MCF 10A (cell line): ENCODE data around the gene NGDN. TPM values are rescaled to one million over a fixed set of nuclear protein-coding genes. Genes with fewer than 3 reads are reported as not detected.
"Not testable (repeated sequence)": the region's sequence is repeated elsewhere in the genome, so short reads cannot be mapped to it uniquely, and the experiment has no call there.

Experiments used
- Bru-seq: library from RNA; stranded (reverse); fragments of 400-500 nt; gene quantifications from one replicate; lab custom pipeline; 2021; lab: Mats Ljungman, UMichigan
- BruChase-seq, 2 experiments: library from RNA; stranded (reverse); fragments of 400-500 nt; gene quantifications; one replicate each; lab custom pipeline; 2021; lab: Mats Ljungman, UMichigan
- BruUV-seq: library from RNA; stranded (reverse); fragments of 400-500 nt; replicated peaks from 2 replicates; lab custom pipeline; 2021; lab: Mats Ljungman, UMichigan
- CTCF ChIA-PET: fragments of 300-600 bp; sonication (Branson Sonifier 250); formaldehyde crosslinking; extraction: SDS; loops from one replicate; lab custom pipeline; 2021; ENCODE audit warnings: antibody characterized with exemption, inconsistent platforms; lab: Yijun Ruan, JAX
- POLR2A ChIA-PET: fragments of 300-600, 350-650 bp; sonication (Branson Sonifier 250); formaldehyde crosslinking; extraction: SDS; loops from one replicate; lab custom pipeline; 2020; ENCODE audit warnings: antibody characterized with exemption, inconsistent platforms; lab: Yijun Ruan, JAX
- DNase-seq: peaks from one replicate; pipeline ENCODE4 v3.0.0-alpha.2; 2018; ENCODE audit not compliant: unreplicated experiment
- H3K27ac Mint-ChIP-seq: one replicate; pipeline ENCODE4 v1.8.0; 2022; ENCODE audit warnings: mild to moderate bottlenecking, low read depth, mixed read lengths; ENCODE audit not compliant: unreplicated experiment
- H3K27me3 Mint-ChIP-seq: one replicate; pipeline ENCODE4 v1.8.0; 2022; ENCODE audit warnings: mixed read lengths; ENCODE audit not compliant: insufficient read depth, unreplicated experiment
- H3K36me3 Mint-ChIP-seq: one replicate; pipeline ENCODE4 v1.8.0; 2022; ENCODE audit warnings: mild to moderate bottlenecking, moderate library complexity, mixed read lengths; ENCODE audit not compliant: insufficient read depth, unreplicated experiment
- H3K4me1 Mint-ChIP-seq: one replicate; pipeline ENCODE4 v1.8.0; 2022; ENCODE audit warnings: mixed read lengths; ENCODE audit not compliant: insufficient read depth, unreplicated experiment
- H3K4me3 Mint-ChIP-seq: one replicate; pipeline ENCODE4 v1.8.0; 2022; ENCODE audit warnings: mild to moderate bottlenecking, moderate library complexity, mixed read lengths; ENCODE audit not compliant: unreplicated experiment
- H3K9me3 Mint-ChIP-seq: one replicate; pipeline ENCODE4 v1.8.0; 2022; ENCODE audit warnings: mixed read lengths; ENCODE audit not compliant: unreplicated experiment
- CTCF ChIP-seq: fragments of 200-600 bp; IDR thresholded peaks from one replicate; pipeline ENCODE4 v1.8.0; 2022; ENCODE audit warnings: antibody characterized with exemption, mild to moderate bottlenecking; ENCODE audit not compliant: unreplicated experiment
- intact Hi-C: fragments of 100-400 bp; cut with micrococcal nuclease; formaldehyde crosslinking; loops from 2 replicates; pipeline ENCODE4 v1.14.1; 2022
- long read RNA-seq: library from polyadenylated mRNA; stranded (forward); transcript quantifications from one replicate; pipeline ENCODE4 v2.0.0, GENCODE V29; 2022
- total RNA-seq: library from RNA; stranded (reverse); gene quantifications from 2 replicates; pipeline ENCODE4 v1.2.3, GENCODE V29; 2022

The NGDN gene
- 44.5 and 46.8 TPM in 2 replicates for total RNA-seq
- percentile 92 among the genes with signal in this experiment for Bru-seq, nascent RNA
- percentile 80 among the genes with signal in this experiment for BruChase-seq, experiment 1, labeled RNA remaining after a 6-hour chase
- BruChase-seq, experiment 2, labeled RNA remaining after a 2-hour chase: percentile 91 among the genes with signal in this experiment
- long read RNA-seq, transcript NGDN-202 (11 exons, 1,143 nt): major isoform, 99 of 130 reads
- long read RNA-seq, partial matches to known transcripts: 20 of 130 reads
- long read RNA-seq, other reads (novel, unspliced or antisense): 10 of 130 reads

- Mint-ChIP-seq H3K27ac (no peak within 1 kb of the TSS), H3K4me1 (peaks cover 8% of the 10 kb centered on the region), H3K9me3 (no peaks in the 10 kb centered on the region), H3K27me3 (no peaks in the 10 kb centered on the region), H3K36me3 (peaks cover 40% of the 10 kb centered on the region), H3K4me3 (no peak within 1 kb of the TSS)
- CTCF ChIA-PET: interaction anchor here (0.6 to 1.2 kb wide), 5 partner anchors 8 to 94 kb away, joined by 3 to 5 read pairs (median 4); no protein-coding TSS in a partner anchor
- peak; percentile 100 for DNase-seq
- intact Hi-C loops: no loop called here
- BruUV-seq: no TSS peak
- POLR2A ChIA-PET: interaction anchor here (0.7 to 3.4 kb wide), 9 partner anchors 15 to 520 kb away, joined by 3 to 19 read pairs (median 4); partner anchors contain the start of genes PABPN1, PPP1R3E and THTPA
- peak; percentile 57 for TF ChIP-seq CTCF
Observed at GRCh38 chr14:23469127-23469905, at the start of gene NGDN. NGDN (plus strand) TSS chr14:23469703; CDS start chr14:23469716, 13 bp downstream.

- peaks cover 36% of the 10 kb centered on the region for H3K27me3 Mint-ChIP-seq
- no peak for TF ChIP-seq CTCF
- ChIA-PET POLR2A (no interaction called here), CTCF (no interaction called here)
- intact Hi-C loops: no loop called here
- no peak for DNase-seq
- BruUV-seq: no TSS peak
- no peaks in the 10 kb centered on the region for H3K4me1 Mint-ChIP-seq
- H3K27ac Mint-ChIP-seq: no peak overlapping the region
- H3K9me3 Mint-ChIP-seq: no peaks in the 10 kb centered on the region
- H3K36me3 Mint-ChIP-seq: no peaks in the 10 kb centered on the region
- H3K4me3 Mint-ChIP-seq: no peak overlapping the region
Observed at GRCh38 chr14:23421594-23421993, 47.9 kb upstream of the NGDN start.

GRCh38 chr14:23423657-23424056 lies 45.8 kb upstream of the NGDN start:
- BruUV-seq: no TSS peak
- POLR2A ChIA-PET: no interaction called here
- intact Hi-C loops: no loop called here
- Mint-ChIP-seq H3K27me3 (peaks cover 23% of the 10 kb centered on the region), H3K27ac (no peak overlapping the region), H3K4me3 (no peak overlapping the region), H3K36me3 (no peaks in the 10 kb centered on the region), H3K9me3 (no peaks in the 10 kb centered on the region), H3K4me1 (no peaks in the 10 kb centered on the region)
- TF ChIP-seq CTCF: no peak
- no peak for DNase-seq
- CTCF ChIA-PET: interaction anchor here (0.6 to 0.9 kb wide), 3 partner anchors 43 to 173 kb away, joined by 3 to 5 read pairs (median 4); no protein-coding TSS in a partner anchor

- no peaks in the 10 kb centered on the region for H3K36me3 Mint-ChIP-seq
- no peak overlapping the region for H3K27ac Mint-ChIP-seq
- no peak for TF ChIP-seq CTCF
- H3K4me1 Mint-ChIP-seq: no peaks in the 10 kb centered on the region
- intact Hi-C loops: no loop called here
- H3K27me3 Mint-ChIP-seq: peaks cover 14% of the 10 kb centered on the region
- CTCF ChIA-PET: no interaction called here
- H3K4me3 Mint-ChIP-seq: no peak overlapping the region
- POLR2A ChIA-PET: interaction anchor here (1.0 kb wide), 1 partner anchor 11 kb away, joined by 3 read pairs; no protein-coding TSS in a partner anchor
- H3K9me3 Mint-ChIP-seq: no peaks in the 10 kb centered on the region
- DNase-seq: no peak
- BruUV-seq: no TSS peak
Observed at GRCh38 chr14:23425169-23425568, 44.3 kb upstream of the NGDN start.

- H3K9me3 Mint-ChIP-seq, H3K36me3 Mint-ChIP-seq, H3K4me3 Mint-ChIP-seq, DNase-seq, POLR2A ChIA-PET, H3K4me1 Mint-ChIP-seq, BruUV-seq, intact Hi-C loops, H3K27ac Mint-ChIP-seq: not testable (repeated sequence)
- CTCF ChIA-PET: interaction anchor here (0.6 to 0.7 kb wide), 2 partner anchors 102 to 301 kb away, joined by 3 to 4 read pairs; no protein-coding TSS in a partner anchor
- peaks cover 14% of the 10 kb centered on the region for H3K27me3 Mint-ChIP-seq
Observed at GRCh38 chr14:23425798-23426197, 43.7 kb upstream of the NGDN start.
